Neutrophil (primary cell): ENCODE data around the gene ATG101.

Experiments used
- H3K27ac ChIP-seq: fragments of 200-600 bp; sonication (generic); 2 replicates; pipeline ENCODE4 v1.5.1; 2016; ENCODE audit warnings: mild to moderate bottlenecking, moderate library complexity
- H3K27me3 ChIP-seq: fragments of 200-600 bp; sonication (generic); 2 replicates; pipeline ENCODE4 v1.6.0; 2016; ENCODE audit warnings: mild to moderate bottlenecking
- H3K36me3 ChIP-seq: fragments of 200-600 bp; sonication (generic); 2 replicates; pipeline ENCODE4 v1.5.1; 2017
- H3K4me1 ChIP-seq, 2 experiments: fragments of 200-600 bp in 1 of 2; sonication (generic) in 1 of 2; 1 replicate in 1 of 2; 2 replicates in 1 of 2; pipeline versions ENCODE4 v1.5.1 to v1.6.1; 2013 to 2016; ENCODE audit warnings: low read depth in 1 of 2, low read length in 1 of 2, mild to moderate bottlenecking in 1 of 2, moderate library complexity in 1 of 2; ENCODE audit not compliant: control insufficient read depth in 1 of 2, insufficient read depth in 1 of 2
- H3K4me3 ChIP-seq, 2 experiments: fragments of 200-600 bp in 1 of 2; sonication (generic) in 1 of 2; 1 replicate in 1 of 2; 2 replicates in 1 of 2; pipeline ENCODE4 v1.5.1; 2013 to 2016; ENCODE audit warnings: low read depth in 1 of 2, low read length in 1 of 2, mild to moderate bottlenecking in 1 of 2, moderate library complexity in 1 of 2
- H3K9me3 ChIP-seq: fragments of 200-600 bp; sonication (generic); 2 replicates; pipeline ENCODE4 v1.5.1; 2016
- CTCF ChIP-seq: fragments of 200-600 bp; sonication (generic); IDR thresholded peaks from 2 replicates; pipeline ENCODE4 v1.5.1; 2016; ENCODE audit warnings: antibody characterized with exemption

Gene ATG101

GRCh38 chr12:52120951-52121823 lies 51.4 kb downstream of the ATG101 start:
- no peaks in the 10 kb centered on the region for H3K4me1 ChIP-seq
- peaks cover 86% of the 10 kb centered on the region for H3K27me3 ChIP-seq
- TF ChIP-seq CTCF: no peak
- no peaks in the 10 kb centered on the region for H3K9me3 ChIP-seq
- no peak overlapping the region for H3K27ac ChIP-seq
- no peak overlapping the region for H3K4me3 ChIP-seq
- H3K36me3 ChIP-seq: no peaks in the 10 kb centered on the region

GRCh38 chr12:52121824-52122539 lies 52.2 kb downstream of the ATG101 start:
- H3K27ac ChIP-seq: no peak overlapping the region
- no peaks in the 10 kb centered on the region for H3K4me1 ChIP-seq
- H3K27me3 ChIP-seq: peaks cover 86% of the 10 kb centered on the region

GRCh38 chr12:52122540-52122871 lies 52.7 kb downstream of the ATG101 start:
- Histone ChIP-seq H3K27me3 (peaks cover 86% of the 10 kb centered on the region), H3K4me1 (no peaks in the 10 kb centered on the region), H3K27ac (no peak overlapping the region), H3K36me3 (no peaks in the 10 kb centered on the region), H3K4me3 (no peak overlapping the region), H3K9me3 (no peaks in the 10 kb centered on the region)
- TF ChIP-seq CTCF: no peak

More at GRCh38 chr12:52121824-52122539, 52.2 kb downstream of the ATG101 start:
- TF ChIP-seq CTCF: no peak
- Histone ChIP-seq H3K36me3 (no peaks in the 10 kb centered on the region), H3K4me3 (no peak overlapping the region), H3K9me3 (no peaks in the 10 kb centered on the region)

- Histone ChIP-seq H3K36me3 (no peaks in the 10 kb centered on the region), H3K4me3 (no peak overlapping the region), H3K9me3 (no peaks in the 10 kb centered on the region), H3K27ac (no peak overlapping the region), H3K4me1 (no peaks in the 10 kb centered on the region), H3K27me3 (peaks cover 86% of the 10 kb centered on the region)
- no peak for TF ChIP-seq CTCF
Observed at GRCh38 chr12:52122904-52123303, 53.1 kb downstream of the ATG101 start.

- Histone ChIP-seq H3K27ac (no peak overlapping the region), H3K27me3 (peaks cover 86% of the 10 kb centered on the region), H3K9me3 (no peaks in the 10 kb centered on the region), H3K36me3 (no peaks in the 10 kb centered on the region), H3K4me1 (no peaks in the 10 kb centered on the region), H3K4me3 (no peak overlapping the region)
- no peak for TF ChIP-seq CTCF
Observed at GRCh38 chr12:52123487-52124186, 53.9 kb downstream of the ATG101 start.
